Activated naive CD4-positive, alpha-beta T cell treated with Interleukin-2 at 50 U/mL for 16 hours (primary cell): ENCODE measurements around the gene TRPM7.
A peak's percentile ranks its signal among the peaks of the same experiment; 100 is the strongest.
"Not testable (repeated sequence)": the region's sequence is repeated elsewhere in the genome, so short reads cannot be mapped to it uniquely, and the experiment has no call there.

ENCODE experiments used
- DNase-seq: peaks from one replicate; pipeline ENCODE4 v3.0.0-alpha.2; 2020

The TRPM7 gene, protein sequence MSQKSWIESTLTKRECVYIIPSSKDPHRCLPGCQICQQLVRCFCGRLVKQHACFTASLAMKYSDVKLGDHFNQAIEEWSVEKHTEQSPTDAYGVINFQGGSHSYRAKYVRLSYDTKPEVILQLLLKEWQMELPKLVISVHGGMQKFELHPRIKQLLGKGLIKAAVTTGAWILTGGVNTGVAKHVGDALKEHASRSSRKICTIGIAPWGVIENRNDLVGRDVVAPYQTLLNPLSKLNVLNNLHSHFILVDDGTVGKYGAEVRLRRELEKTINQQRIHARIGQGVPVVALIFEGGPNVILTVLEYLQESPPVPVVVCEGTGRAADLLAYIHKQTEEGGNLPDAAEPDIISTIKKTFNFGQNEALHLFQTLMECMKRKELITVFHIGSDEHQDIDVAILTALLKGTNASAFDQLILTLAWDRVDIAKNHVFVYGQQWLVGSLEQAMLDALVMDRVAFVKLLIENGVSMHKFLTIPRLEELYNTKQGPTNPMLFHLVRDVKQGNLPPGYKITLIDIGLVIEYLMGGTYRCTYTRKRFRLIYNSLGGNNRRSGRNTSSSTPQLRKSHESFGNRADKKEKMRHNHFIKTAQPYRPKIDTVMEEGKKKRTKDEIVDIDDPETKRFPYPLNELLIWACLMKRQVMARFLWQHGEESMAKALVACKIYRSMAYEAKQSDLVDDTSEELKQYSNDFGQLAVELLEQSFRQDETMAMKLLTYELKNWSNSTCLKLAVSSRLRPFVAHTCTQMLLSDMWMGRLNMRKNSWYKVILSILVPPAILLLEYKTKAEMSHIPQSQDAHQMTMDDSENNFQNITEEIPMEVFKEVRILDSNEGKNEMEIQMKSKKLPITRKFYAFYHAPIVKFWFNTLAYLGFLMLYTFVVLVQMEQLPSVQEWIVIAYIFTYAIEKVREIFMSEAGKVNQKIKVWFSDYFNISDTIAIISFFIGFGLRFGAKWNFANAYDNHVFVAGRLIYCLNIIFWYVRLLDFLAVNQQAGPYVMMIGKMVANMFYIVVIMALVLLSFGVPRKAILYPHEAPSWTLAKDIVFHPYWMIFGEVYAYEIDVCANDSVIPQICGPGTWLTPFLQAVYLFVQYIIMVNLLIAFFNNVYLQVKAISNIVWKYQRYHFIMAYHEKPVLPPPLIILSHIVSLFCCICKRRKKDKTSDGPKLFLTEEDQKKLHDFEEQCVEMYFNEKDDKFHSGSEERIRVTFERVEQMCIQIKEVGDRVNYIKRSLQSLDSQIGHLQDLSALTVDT (N-terminal part only)

GRCh38 chr15:50686469-50687301 lies at the start of gene TRPM7:
TSS of gene TRPM7 (minus strand) at chr15:50686797. CDS start at chr15:50686533, 264 bp downstream.
- DNase-seq: peak; percentile 89

DNA sequence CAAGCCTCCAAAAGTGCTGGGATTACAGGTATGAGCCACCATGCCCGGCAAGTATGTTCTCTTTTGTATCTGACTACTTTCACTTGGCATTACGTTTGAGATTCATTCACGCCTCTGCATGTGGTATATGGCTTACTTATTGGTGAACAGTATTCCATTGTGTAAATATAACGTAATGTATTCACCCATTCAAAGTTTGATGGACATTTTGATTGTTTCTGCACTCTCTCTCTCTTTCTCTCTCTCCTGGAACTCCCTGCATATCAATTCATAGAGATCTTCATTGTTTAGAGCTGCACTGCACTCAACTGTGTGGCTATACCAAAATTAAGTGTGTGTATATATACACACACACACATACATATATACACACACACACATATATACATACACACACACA lies 48.6 kb upstream of the TRPM7 start:
- DNase-seq: no peak

DNA sequence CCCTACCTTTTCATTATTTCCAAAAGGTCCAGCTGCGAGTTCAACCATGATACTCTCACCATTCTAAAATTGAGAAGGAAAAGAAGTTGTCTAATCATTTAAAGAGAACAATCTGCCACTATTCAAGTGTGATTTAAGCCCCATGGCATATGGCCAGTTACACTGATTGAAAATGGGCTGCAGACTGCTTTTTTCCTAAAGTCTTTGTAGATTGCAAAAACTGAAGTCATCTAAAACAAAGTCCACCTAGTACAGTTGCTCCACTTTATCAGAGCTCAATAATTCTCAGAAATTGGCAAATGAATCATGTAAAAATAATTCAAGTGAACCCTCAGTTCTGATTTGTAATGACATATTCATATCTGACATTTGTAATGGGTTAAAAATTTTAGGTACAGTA lies 39.7 kb upstream of the TRPM7 start:
- DNase-seq: no peak

DNA sequence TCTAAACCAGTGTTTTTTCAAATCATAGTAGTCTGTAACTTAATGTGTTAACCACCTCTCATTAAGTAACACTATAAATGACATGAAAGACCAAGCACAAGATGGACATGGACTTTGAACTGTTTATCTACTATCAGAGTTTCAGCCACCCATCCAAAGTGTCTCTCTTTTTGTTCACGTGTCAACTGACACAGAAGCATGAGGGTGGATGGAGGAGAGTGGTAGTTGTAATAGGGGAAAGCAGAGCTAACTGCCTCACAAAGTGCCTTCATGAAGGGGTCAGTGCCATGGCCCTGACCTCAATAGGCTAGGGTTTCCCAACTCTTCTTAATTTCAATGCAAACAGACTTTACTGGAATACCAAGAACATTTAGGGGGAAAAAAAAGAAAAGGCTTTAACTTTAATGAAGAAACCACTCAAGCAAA lies 32.1 kb upstream of the TRPM7 start:
- no peak for DNase-seq

- DNase-seq: no peak
These were observed 25.4 kb upstream of the TRPM7 start for GRCh38 chr15:50712018-50712417.

DNA sequence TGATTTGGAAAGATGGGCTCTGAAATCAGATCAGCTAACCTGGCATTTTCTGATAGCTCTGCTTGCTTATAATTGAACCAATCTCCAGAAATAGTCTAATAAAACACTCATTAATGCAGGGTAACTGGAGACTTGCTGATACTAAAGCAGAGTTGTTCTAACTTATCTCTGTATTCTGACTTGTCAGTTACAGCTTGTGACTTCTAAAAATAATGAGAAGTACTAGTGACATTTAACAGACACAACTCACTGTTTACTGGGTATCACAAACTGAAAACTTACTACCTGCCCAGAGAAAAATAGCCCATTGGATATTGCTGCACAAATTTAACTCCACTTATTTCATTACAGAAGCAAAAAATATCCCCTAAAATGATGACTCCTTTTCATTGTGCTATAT lies 24.0 kb upstream of the TRPM7 start:
- no peak for DNase-seq

- no peak for DNase-seq
These were observed 21.4 kb upstream of the TRPM7 start for GRCh38 chr15:50707878-50708427.

- no peak for DNase-seq
These were observed 16.3 kb upstream of the TRPM7 start for GRCh38 chr15:50702762-50703334.

DNA sequence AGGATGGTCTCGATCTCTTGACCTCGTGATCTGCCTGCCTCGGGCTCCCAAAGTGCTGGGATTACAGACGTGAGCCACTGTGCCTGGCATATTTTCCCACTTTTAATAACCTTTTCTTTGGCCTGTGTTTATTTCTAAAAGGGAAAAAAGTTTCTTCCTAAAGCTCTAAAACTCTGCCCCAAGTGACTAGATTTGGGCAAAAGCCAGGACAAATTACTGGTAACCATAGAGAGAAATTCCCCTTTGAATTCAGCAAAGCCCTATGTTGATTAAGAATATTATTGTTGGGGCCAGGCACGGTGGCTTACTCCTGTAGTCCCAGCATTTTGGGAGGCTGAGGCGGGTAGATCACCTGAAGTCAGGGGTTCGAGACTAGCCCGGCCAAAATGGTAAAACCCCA lies 11.5 kb upstream of the TRPM7 start:
- no peak for DNase-seq

GRCh38 chr15:50697109-50697797 lies 10.7 kb upstream of the TRPM7 start:
- no peak for DNase-seq

DNA sequence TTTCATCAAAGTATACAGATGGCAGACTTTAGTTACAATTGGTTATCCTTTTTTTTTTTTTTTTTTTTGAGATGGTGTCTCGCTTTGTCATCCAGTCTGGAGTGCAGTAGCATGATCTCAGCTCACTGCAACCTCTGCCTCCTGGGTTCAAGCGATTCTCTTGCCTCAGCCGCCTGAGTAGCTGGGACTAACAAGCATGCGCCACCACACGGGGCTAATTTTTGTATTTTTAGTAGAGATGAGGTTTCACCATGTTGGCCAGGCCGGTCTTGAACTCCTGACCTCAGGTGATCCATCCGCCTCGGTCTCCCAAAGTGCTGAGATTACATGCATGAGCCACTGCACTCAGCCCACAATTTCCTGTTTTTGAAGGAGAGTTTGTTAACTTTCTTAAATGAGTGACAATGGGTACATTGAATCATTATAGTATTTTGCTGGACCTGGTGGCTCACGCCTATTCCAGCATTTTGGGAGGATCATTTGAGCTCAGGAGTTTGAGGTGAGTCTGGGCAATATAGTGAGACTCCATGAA lies 8.1 kb upstream of the TRPM7 start:
- not testable (repeated sequence) for DNase-seq

- no peak for DNase-seq
These were observed 805 bp upstream of the TRPM7 start for GRCh38 chr15:50687302-50687902.

GRCh38 chr15:50685976-50686468 lies 575 bp downstream of the TRPM7 start:
- peak; percentile 80 for DNase-seq

DNA sequence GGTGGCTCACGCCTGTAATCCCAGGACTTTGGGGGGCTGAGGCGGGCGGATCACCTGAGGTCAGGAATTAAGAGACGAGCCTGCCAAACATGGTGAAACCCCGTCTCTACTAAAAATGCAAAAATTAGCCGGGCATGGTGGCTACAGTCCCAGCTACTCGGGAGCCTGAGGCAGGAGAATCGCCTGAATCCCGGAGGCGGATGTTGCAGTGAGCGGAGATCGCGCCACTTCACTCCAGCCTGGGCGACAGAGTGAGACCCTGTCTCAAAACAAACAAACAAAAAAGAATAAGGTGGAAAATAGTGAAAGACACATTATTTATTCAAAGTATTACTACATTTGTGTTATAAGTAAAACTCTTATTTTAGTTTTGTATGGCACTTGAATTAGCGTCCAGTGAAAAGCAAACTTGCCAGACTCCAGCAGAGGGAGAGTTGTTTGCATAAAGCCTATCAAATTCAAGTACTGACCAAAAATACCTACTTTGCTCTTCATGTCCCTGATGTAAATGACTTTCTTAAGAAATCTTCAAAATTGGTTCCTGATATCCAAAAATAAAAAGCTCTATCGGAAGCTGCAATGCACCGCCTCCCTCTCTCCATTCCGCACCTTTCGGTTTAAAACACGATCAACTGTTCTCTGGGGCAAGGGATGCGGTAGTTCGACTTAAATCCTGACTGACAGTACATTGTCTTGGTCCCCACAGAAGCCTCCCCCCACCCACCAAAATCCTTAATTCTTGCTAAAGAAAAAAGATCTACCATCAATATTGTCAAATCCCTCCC lies 1.2 kb downstream of the TRPM7 start:
- no peak for DNase-seq

DNA sequence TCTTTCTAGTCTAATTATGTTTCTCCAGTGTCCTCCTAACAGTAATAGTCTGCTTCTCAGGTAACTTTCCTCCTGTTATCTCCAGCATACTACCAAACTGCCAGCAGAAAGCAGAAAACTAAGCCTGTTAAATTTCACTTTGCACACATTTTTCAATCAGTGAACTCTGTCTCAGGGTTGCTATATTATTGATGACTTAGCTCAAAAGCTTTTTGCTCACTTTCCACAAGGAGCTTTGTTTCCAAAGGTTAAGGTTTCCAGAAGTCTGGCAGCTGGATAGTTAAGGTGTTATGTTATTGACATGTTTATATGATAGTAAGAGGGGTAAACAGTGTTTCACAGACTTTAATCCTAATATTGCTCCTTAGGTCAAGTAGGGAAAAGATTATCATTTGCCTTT lies 5.1 kb downstream of the TRPM7 start:
- DNase-seq: no peak

GRCh38 chr15:50676799-50677483 lies 9.7 kb downstream of the TRPM7 start:
- DNase-seq: no peak

DNA sequence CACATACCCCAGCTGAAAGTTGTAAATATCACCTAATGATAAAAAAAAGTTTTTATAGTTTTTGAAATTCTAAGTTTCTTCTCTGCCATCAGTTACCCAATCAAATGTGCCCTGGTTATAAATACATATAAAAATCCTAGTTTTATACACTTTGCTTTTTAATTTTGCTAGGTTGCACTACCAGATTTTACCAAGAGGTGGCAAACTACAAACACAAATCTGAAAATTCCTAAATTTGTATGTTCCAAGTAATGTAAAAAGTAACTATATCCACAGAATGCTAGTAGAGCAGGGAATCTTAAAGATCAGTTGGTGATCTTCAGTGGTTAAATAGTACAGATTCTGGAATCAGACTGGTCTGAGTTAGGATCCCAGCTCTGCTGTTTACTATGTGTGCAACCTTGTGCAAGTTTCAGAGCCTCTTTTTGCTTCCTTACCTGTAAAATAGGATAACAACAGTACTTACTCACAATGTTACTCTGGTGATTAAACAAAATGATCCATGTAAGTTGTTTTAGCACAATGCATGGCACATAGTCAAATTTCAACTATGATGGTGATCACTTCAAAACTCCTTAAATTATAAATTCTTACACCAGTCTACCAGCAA lies 11.0 kb downstream of the TRPM7 start:
- no peak for DNase-seq

GRCh38 chr15:50670115-50670514 lies 16.5 kb downstream of the TRPM7 start:
- DNase-seq: no peak
